Measurements from ENCODE around the gene SUCNR1.

- TF ChIP-seq CTCF (conservative IDR thresholded peaks at IDR 0.05; ENCODE audit: low read depth, low read length): no peak
- no peak for TF ChIP-seq EZH2 (IDR thresholded peaks at IDR 0.05; ENCODE audit: borderline replicate concordance, low read depth, low read length, poor library complexity, severe bottlenecking)
These were observed 38.6 kb downstream of the SUCNR1 start for GRCh38 chr3:151912028-151912427.
